HG03378 (cell line): ENCODE results near the gene GCK.

Experiments used
- ATAC-seq: cut with Tn5 transposase; IDR thresholded peaks from one replicate; pipeline ENCODE4 v1.9.1; 2021; ENCODE audit warnings: mild to moderate bottlenecking, moderate library complexity; ENCODE audit not compliant: unreplicated experiment

Gene GCK

DNA sequence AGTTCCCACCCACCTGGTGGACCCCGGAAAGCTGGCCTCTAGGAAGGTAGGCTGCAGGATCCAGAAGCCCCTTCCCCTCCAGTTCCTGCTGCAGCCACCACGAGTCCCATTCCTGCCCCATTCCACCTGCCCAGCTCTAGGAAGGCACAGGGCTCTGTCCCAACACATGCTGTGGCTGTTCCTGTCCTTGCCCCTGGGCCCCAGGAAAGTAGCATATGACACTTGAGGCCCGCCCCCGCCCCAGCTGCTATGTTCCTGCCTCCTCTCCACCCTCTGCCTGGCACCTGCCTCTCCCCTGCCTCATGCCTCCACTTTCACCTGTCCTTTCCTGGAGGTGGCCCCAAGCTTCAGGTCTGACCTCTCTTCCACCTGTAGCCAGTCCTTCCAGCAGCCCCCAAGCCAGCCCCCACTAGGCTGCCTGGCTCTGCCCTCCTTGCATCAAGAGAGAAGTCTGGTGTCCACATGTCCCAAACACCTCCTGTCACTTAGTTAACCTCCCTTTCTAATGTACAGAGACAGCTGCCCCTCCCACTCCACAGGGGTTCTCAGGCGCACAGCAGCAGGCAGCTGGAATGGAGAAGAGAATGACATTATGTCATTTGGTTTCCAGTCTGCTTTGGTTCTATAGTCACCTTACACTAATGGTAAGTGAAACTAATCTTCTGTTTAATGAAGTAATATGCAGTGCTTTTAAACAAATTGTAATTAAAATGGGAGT, 34.3 kb upstream of the GCK start:
- ATAC-seq, result no peak

DNA sequence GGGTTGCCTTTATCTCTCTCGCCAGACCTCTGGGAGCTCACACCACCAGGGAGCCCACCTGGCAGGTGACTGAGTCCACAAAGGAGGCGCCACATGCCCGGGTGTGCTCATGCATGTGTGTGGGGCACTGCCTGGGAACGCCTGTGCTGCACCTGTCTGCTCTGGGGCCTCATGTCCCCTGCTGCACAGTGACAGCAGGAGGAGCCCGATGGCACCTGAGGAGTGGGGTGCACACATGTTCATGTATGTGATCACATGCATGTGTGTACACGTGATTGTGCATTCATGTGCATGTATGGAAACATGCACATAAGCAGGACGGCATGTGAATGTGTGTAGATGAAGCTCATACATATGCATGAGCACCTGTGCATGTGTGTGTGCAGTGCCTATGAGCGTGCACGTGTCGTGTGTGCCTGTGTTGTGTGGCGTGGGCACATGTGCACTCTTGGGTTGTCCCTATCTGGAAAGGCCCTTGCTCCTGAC, 33.6 kb upstream of the GCK start:
- ATAC-seq, result no peak

DNA sequence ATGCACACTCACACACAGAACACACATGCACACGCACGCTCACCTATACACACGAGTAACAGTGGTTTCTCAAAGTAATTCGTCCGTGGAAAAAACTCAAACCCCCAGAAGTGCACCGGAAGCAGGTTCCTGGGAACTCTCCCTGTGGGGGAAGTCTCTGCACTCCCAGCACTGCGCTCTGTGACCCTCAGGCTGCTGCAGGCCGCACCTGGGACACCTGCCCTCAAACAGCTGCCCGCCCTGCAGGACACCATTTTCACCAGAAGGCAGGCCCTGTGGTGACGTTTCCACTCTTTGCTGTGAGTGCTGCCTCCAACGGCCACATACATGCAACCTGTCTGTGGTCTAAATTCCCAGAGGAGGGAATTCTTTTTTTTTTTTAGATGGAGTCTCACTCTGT, 32.8 kb upstream of the GCK start:
- no peak for ATAC-seq

DNA sequence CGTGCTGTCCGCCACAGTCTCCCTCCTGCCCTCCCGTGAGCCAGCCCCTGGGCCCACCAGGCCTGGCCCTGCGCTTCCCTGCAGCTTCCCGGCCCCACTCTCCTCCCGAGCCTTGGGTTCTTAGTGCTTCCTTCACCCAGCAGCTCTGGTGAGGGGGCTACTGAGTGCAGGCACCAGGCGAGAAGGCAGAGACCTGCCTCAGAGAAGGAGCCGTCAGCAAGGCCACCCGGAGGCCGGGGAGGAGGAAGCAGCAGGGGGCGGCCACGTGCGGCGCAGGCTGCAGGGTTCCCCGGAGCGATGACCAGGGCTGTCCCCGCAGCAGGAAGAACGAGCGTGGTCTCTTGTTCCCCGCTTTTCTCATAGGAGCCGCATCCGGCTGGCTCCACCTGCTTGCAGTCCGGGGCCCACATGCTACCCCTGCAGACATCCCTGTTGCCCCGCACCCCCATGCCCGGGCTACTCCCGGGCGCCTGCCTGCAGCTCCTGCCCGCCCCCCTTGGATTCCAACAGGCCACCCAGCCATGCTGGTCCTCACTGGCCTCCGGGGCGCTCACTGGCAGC, 32.1 kb upstream of the GCK start:
- no peak for ATAC-seq

DNA sequence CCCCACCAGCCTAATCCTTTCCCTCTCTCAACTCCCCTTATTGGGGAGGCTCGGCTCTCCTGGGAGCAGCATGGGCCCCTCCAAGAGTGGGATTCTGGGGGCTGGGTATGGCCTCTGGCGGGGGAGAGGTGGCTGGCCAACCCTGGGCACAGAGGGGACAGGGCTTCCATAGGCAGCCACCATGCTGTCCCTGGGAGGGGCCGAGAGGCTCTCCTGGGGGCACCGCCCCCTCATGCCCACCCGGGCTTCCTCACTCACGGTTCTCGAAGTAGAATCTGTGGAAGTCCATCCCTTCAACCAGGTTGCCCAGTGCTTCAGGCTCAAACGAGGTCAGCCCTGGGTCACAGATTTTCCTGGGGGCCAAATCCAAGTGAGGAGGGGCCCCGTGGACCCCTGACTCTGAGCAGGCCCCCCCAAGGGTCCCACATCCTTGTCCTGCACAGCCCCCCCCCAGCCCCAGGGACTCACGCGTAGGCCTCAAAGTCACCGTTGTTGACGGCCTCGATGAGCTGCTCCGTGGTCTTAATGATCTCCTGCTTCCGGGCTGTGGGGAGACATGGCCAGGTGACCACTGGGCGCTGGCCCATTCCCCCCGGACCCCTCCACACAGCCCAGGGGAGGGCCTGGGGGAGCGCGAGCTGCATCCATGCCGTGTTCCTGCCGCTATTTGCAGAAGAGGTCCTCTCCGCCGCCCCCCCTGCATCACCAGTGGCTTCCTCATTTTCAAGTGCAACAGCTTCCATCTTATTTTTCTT, 31.3 kb upstream of the GCK start:
- ATAC-seq, result no peak

DNA sequence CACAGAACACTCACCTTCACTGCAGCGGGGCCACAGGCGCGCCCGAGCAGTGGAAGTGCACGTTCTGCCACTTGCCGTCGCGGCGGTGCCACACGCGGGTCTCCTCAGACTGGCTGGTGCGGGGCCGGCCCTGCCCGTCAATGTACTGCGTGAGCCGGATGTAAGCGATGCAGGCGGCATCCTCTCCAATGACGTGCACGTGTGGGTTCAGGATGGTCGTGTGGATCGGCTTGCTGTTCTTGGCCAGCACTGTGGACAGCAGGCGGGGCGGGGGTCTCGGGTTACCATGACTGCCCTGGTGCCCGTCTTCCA, 30.8 kb upstream of the GCK start:
- no peak for ATAC-seq

DNA sequence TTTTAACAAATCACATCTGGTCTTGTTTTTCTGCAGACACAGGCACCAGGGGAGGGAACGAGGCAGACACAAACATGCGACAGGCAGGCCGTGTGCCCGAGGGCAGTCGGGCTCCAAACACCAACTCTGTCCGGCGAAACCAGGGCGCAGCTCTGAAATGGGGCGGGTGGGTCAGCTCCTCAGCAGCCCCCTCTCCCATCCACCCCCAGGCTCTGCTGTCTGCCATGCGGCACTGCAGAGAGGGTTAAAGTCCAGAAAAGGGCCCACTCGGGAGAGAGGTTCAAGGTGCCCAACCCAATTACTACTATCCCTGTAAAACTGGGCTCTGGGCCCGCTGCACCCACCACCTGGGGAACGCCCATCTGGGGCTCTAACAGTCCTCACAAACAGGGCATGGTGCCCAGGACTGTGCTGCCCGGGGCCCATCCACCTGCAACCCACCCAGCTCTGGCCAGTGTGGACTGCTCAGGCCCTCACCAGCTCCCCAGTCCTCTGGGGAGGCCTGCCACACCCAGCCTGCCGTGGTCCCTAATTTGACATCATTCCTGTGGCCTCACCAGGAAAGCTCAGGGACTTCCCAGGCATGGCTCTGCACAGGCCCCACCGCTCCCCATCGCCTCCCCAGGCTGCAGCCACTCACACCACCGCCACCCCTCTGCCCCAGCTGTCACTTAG, 30.3 kb upstream of the GCK start:
- no peak for ATAC-seq

DNA sequence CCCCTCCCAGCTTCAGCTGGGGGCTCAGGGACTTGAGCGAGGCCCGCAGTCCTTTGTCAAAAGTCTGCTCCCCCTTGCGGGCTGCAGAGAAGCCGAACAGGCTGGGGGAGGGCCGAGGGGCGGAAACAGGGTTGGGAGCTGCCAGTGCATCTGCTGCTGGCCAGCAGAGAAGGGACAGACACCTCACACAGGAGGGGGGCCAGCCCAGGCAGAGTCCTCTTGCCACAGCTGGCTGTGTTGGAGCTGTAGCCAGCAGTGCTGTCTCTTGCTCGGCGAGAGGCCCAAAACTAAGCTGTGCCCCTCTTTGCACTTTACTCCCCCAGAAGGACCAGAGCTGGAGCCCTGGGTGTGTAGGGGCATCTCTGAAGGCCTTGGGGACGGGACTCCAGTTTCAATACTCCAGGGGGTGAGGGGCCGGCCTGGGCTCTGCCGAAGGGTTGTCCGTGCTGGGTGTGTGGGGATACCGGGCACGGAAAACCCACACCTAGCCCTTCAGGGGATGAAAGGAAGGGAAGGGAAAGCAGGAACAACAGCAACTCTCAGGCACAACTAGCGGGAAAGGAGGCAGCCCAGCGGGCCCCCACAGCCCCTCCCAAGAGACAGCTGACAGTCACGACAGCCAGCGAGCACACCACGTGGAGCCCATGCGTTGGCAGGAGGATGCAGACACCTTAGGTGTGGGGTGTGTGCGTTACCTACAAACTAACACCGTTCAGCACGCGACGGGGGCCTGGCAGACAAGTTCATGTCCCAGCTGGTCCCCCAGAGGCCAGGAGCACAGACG, 29.4 kb upstream of the GCK start:
- no peak for ATAC-seq

DNA sequence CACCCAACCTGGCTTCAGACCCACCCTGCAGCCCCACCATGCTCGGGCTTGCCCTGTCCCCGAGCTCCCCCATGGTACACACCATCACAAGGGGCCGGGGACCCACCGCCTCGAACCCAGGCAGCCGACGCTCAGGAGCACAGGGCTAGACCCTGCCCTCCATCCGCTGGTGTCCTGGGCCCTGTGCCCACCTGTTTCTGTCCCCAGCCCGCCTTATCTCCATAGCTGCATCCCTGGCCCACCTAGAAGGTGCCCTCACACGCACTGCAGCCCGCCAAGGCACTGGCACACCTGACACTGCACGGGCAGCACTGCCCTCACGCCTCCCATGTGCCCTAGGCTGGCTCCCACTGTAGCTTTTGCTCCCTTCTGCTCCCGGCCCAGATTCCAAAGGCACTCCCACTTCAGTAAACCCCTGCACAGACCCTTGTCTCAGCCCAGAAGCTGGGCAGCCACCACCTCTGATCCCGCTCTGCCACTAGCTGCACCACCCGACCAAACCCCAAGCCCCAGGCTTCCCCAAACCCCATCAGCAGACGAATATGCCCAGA, 28.7 kb upstream of the GCK start:
- no peak for ATAC-seq

DNA sequence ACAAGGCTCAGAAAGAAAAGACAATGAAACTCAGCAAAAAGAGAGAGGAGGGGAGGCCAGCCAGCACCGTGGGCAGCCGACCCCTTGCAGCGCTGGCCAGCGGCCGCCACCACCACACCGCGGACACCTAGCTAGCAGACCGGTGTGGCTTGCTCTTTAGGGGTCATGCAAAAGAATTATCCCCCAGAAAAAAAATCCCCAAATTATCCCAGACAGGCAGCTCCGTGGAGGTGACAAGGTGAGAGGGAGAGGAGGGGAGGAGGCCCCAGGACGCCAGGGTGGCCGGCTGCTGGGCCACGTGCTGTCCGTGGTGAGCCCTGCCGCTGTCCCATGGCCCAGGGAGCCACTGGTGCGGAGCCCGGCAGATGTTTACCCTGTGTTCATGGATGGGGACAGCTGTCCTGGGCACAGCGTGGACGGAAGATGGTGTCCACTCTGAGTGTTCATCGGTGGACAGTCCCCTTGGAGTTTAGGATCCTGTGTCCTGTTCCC, 28.0 kb upstream of the GCK start:
- ATAC-seq, result no peak

DNA sequence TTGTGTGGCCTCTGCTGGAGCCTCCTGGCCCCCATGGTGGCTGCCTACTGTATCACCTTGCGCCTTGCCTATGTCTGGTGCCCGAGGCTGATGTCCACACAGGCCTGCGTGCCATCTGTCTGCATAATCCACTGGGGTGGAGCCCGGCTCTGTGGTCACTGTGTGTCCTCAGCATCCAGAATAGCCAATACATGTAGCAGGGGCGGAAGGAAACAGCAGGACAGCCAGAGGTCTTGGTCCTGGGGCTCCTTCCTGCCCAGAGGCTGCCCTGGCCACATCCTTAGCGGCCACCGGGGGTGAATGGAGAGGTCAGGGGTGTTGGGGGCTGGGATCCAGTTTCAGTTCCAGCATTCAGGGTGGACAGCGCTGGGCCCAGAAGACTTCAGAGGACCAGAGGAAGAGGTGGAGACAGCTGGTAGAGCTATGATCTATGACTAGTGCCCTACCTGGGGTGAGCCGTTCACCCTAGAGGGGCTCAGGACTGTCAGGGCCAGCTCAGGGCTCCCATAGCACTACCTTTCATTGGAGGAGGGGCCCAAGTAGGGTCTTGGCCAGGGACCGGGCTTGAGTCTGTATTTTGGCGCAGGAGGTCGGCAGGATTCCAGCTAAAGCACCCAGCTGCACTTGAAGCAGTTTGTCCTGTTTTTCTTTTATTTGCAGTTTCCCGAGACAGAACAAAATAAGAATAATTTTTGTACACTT, 27.4 kb upstream of the GCK start:
- no peak for ATAC-seq

DNA sequence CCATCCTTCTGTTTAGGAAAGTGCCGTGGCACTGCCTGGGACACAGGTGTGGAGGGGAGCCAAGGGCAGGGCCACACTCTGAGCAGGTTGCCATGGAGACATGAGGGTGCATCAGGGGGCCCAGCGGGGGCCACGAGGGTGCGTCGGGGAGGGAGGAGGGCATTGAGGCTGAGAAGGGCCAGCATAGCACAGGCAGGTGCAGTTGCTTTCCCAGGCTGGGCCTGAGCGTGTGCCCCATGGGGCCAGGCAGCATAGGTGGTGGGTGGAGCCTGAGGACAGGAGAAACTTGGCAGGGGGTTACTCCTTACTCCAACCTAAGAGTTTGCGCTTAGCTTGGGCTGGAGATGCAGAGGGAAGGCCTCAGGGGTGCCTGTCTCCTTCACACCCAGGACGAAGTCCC, 26.8 kb upstream of the GCK start:
- no peak for ATAC-seq

DNA sequence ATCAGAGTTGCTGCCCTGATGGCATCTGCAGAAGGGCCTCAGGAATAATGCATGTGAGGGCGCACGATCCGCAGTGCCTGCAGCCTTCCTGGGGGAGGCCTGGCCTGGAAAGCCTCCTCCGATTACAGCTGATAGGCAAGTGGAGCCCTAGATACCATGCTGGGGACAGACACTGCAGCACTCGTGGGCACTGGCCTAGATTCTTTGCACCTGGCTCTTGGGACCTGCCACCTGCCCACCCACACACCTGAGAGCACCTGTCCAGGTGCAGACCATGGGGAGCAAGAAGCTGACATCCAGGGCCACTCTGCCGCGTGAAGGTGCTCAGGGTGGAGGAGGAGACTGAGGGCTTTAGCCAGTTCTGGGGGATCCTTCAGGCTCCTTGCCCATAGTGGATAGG, 26.3 kb upstream of the GCK start:
- ATAC-seq, result no peak

DNA sequence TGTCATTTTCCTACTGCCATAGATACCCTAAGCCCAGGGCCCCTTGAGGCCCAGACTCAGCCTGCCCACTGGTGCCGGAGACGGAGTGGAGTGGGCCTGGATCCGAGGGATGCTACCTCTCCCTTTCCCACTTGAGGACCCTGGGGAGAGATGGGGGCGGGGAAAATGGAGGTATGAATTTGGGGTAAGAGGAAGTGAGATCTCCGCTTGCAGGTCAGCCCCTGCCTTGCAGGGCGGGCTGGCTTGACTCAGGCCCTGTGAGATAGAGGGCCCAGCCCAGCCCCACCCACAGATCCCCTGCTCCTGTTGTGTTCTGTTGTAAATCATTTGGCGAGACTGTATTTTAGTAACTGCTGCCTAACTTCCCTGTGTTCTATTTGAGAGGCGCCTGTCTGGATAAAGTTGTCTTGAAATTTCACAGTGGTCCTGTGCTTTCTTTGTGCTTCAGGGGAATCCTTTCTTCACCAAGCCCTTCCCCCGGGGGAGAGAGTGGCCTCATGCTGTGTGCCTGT, 24.7 kb upstream of the GCK start:
- no peak for ATAC-seq

DNA sequence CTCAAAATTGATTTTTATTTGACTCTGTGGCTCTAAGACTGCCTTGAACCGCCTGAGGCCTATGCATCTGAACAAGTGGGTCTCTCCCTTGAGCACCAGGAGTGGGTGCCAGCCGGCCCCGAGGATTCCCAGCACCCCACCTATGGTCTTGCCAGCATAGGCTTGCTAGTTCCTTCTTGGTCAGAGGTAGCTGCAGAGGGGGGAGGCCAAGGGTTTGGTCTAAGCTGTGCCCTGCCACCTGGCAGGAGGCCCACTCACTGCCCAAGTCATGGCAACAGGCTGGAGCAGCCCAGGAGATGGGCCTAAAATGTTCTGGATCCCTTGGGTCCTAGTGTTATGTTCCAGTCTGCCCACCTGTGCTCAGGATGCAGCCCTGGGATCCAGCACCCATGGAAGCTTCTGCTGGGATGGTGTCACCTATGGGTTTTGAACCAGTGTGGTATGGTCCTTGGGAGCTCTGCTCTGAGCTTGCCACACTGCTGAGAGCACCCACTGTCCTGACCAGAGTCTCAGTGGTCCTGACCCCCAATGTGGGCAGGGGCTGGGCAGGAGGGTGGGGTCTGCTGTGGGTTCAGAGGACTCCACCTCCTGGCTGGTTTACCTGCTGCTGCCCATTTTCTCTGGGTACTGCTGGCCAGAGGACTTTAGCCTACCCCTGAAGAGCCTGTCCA, 24.1 kb upstream of the GCK start:
- ATAC-seq, result no peak

DNA sequence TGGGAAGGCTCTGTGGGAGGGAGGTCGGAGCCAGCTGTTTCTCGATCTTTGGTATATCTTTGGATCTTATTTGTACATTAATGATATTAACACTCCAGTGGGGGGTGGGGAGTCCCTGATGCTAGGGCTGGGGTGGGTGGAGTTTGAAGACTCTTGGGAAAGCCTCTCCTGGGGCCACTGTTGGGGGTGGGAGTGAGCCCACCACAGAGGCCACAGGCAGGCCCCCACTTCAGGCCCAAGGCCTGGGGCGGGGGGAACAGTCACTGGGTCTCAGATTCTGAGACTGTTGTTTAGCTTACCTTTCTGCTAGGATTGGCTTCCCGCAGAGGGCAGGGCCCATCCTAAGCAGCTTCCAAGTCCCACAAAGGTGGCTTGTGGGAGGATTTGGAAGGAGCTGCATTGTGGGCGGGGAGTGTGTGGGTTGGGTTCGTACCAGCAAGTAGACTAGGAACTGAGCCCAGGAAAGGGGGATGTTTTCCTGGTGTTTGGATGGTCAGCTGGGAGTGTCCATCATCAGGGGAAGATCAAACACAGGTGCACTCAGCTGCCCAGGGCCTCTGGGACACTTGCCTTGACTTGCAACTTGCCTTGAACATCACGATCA, 23.4 kb upstream of the GCK start:
- ATAC-seq, result no peak

DNA sequence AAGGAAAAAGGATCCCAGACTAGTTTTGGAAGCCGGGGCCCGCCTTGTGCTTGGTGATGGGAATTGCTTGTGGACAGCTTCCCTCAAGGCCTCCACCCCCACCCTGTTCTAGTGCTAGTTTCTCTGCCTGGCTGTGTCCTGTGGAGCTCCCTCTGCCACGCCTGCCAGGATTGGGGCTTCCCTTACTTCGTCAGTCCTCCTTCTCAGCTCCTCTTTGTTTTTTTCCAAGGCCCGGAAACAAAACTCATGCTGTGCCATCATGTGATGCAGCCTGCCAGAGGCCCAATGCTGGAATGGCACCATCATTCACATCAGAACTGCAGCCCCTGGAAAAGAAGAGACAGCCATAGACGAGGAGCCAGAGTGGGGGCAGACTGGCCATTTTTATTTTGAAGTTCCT, 22.8 kb upstream of the GCK start:
- no peak for ATAC-seq

DNA sequence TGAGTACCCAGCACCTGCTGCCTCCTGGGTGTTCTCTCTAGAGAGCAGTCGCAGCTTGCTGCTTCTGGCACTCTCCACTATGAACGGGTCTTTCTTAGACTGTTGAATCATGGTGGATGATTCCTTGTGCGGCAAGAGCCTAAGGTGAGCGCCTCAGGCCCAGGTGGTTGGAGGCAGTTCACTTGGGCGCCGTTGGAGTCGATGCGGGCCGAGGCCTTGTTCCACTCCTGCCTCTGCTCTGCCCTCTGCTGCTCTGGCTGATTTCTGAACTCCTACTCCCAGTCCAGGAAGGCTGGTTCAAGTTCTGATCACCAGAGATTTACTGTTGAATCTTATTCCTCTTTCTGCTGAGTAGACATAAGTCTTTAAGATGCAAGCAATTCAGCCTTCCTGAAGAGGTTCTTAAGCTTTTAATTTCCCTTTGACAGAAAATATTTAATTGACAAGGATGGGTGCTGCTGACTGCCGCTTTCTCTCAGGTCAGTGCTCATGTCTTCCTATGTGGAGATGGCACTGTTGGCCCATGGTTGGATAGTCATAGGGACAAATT, 22.0 kb upstream of the GCK start:
- no peak for ATAC-seq

DNA sequence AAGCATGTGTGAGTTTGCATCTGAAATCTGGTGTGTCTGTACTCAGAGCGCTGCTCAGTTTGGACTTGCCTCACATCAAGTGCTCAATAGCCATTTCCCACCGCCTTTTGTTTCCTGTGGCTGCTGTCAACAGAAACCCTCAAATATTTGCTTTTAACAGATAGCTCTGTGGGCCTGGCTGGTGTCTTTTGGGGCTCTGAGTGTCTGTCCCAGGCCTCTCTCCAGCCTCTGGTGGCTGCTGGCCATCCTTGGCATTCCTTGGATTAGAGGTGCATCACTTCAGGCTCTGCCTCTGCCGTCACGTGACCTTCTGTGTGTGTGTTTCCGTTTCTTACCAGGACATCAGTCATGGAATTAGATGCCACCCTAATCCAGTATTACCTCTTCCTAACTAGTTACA, 20.9 kb upstream of the GCK start:
- no peak for ATAC-seq
